Gastrocnemius medialis (tissue), 4 donors: Measurements from ENCODE around the gene CEACAM18.

ENCODE experiments used
- CTCF ChIP-seq, 5 experiments: fragments of 450-650 bp in 3 of 5; fragments of 200-600 bp in 2 of 5; sonication (generic) in 2 of 5; IDR thresholded peaks in 4 of 5; conservative IDR thresholded peaks in 1 of 5; 1 replicate in 4 of 5; 2 replicates in 1 of 5; pipeline ENCODE4 v1.5.1; 2016 to 2019; ENCODE audit warnings: antibody characterized with exemption in 5 of 5, mild to moderate bottlenecking in 3 of 5, moderate library complexity in 3 of 5
- POLR2A ChIP-seq, 2 donors: fragments of 450-650 bp; IDR thresholded peaks; one replicate each; pipeline ENCODE4 v1.6.1; 2017; ENCODE audit warnings: antibody characterized with exemption in 2 of 2, mild to moderate bottlenecking in 2 of 2, moderate library complexity in 2 of 2

GRCh38 chr19:51480590-51480989 is 2.3 kb downstream of the CEACAM18 start:
- TF ChIP-seq CTCF (IDR thresholded peaks at IDR 0.05 in 4 of 5, conservative IDR thresholded peaks at IDR 0.05 in 1 of 5) = no peak
- no peak for TF ChIP-seq POLR2A (IDR thresholded peaks at IDR 0.05)
